Hematopoietic multipotent progenitor cell treated with erythropoietin and hydrocortisone succinate and interleukin-3 and kit ligand, for 8 days (in vitro differentiated cells): ENCODE data around the gene MAP1A.
A peak's percentile ranks its signal among the peaks of the same experiment; 100 is the strongest.

Source experiments
- DNase-seq: peaks from one replicate; pipeline ENCODE4 v3.0.0-alpha.2; 2015

MAP1A gene

DNA sequence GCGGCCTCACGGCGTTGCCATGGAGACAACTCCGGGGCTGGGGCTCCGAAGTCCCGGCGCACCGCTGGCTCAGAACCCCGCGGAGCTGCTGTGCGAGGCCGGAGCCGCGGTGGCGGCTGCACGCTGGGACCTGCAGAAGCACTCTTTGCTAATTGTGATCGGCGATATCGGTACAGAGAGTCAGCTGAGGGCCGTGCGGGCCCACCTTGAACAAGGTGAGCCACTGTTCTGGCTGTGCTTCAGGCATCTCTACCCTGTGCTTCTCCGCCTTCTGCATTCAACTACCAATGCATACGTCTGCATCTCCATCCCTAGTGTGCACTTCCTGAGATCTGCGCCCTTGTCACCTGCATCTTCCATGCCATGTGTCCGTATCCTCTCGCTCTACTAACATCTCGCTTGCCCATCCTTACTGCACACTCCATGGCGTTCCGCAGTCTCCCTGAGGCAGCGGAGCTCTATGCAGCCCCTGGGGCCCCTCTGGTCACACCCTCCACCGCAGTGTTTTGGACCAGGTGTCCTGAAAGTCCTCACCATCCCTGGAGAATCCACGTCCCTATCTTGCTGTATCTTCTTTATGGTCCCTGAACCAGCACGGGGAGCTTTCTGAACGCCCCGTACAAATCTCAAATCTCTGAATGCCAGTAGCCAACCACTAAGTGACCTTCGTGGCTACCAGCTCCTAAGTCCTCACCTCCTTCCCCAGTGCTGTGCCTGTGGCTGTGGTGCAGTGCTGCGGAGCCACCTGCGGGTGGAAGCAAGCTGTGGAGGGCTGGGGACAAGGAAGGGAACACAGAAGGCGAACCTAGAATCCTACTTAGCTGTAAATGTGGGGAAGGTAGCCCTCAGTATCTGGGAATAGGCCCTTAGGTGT lies 6.2 kb upstream of the MAP1A start:
- peak; percentile 57 for DNase-seq

- no peak for DNase-seq
Observed at GRCh38 chr15:43513550-43513949, 3.9 kb upstream of the MAP1A start.

- DNase-seq: peak; percentile 91
Observed at GRCh38 chr15:43514241-43515057, 3.0 kb upstream of the MAP1A start.

DNA sequence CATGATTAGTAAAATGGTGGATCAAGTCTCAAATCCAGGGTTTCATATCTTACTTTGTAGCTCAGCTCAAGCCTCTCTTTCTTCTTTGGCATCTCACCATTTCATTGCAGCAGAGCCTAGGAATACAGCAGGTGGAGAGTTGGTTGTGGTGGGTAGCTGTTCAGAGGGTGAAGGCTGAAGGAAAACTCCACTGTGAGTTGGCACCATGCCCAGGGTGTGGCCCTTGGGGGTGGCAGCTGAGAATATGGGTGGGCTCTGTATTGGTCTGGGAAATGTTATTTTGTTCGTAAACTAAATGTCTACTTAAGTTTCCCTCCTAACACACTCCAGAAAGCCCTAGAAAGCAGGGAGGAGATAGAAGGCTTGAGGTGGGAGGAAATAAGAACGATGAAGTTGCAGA lies 1.7 kb upstream of the MAP1A start:
- peak; percentile 14 for DNase-seq

DNA sequence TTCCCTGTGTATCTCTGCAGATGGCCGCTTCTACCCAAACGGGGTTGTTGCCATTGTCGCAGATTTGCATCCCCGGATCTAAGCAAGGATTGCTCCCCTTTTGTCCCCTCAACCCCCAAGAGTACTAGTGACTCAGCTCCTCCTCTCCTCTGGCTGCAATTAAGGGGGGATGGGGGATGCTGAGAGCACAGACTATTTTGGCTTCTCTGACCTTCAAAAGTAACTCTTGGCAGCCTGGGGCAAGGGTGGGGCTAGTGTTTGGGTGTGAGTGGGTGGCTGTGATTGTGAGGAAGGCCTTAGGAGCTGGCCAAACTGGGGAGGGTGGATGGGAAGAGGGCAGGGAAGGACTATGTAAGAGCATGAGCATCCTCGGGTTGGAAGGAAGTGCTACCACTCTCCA lies 1.2 kb upstream of the MAP1A start:
- no peak for DNase-seq

- DNase-seq: no peak
Observed at GRCh38 chr15:43516801-43517353, 531 bp upstream of the MAP1A start.

GRCh38 chr15:43518197-43518761 lies 871 bp downstream of the MAP1A start:
- no peak for DNase-seq

DNA sequence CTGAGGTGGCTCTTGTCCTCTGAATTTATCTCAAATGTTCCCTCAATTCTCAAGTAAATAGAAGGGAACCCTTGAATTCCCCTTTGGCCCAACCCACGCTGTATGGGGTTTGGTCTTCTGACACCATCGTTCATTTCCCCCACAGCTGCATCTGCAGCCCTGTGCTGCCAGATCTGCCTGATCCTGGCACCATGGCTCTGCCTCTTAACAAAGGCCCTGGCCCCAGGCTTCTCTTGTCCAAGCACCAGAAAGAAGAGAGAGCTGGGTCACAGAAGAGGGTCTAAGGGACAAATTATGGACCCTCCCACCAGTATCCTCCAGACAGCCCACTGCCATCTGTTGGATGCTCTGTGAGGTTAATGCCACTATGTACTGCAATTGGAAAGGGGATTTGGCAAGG lies 1.8 kb downstream of the MAP1A start:
- DNase-seq: no peak

- DNase-seq: no peak
Observed at GRCh38 chr15:43520138-43520537, 2.7 kb downstream of the MAP1A start.

- no peak for DNase-seq
Observed at GRCh38 chr15:43521419-43521818, 4.0 kb downstream of the MAP1A start.

- no peak for DNase-seq
Observed at GRCh38 chr15:43522247-43522646, 4.8 kb downstream of the MAP1A start.

DNA sequence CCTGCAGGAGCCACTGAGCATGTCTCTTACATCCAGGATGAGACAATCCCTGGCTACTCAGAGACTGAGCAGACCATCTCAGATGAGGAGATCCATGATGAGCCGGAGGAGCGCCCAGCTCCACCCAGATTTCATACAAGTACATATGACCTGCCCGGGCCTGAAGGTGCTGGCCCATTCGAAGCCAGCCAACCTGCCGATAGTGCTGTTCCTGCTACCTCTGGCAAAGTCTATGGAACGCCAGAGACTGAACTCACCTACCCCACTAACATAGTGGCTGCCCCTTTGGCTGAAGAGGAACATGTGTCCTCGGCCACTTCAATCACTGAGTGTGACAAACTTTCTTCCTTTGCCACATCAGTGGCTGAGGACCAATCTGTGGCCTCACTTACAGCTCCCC lies 6.2 kb downstream of the MAP1A start:
- DNase-seq: no peak

DNA sequence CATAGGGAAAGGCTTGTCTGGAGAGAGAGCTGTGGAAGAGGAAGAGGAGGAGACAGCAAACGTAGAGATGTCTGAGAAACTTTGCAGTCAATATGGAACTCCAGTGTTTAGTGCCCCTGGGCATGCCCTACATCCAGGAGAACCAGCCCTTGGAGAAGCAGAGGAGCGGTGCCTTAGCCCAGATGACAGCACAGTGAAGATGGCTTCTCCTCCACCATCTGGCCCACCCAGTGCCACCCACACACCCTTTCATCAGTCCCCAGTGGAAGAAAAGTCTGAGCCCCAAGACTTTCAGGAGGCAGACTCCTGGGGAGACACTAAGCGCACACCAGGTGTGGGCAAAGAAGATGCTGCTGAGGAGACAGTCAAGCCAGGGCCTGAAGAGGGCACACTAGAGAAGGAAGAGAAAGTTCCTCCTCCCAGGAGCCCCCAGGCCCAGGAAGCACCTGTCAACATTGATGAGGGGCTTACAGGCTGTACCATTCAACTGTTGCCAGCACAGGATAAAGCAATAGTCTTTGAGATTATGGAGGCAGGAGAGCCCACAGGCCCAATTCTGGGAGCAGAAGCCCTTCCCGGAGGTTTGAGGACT lies 6.9 kb downstream of the MAP1A start:
- no peak for DNase-seq

- DNase-seq: no peak
Observed at GRCh38 chr15:43525131-43525530, 7.7 kb downstream of the MAP1A start.

- no peak for DNase-seq
Observed at GRCh38 chr15:43526261-43526930, 9.0 kb downstream of the MAP1A start.

- no peak for DNase-seq
Observed at GRCh38 chr15:43527016-43527801, 9.8 kb downstream of the MAP1A start.

DNA sequence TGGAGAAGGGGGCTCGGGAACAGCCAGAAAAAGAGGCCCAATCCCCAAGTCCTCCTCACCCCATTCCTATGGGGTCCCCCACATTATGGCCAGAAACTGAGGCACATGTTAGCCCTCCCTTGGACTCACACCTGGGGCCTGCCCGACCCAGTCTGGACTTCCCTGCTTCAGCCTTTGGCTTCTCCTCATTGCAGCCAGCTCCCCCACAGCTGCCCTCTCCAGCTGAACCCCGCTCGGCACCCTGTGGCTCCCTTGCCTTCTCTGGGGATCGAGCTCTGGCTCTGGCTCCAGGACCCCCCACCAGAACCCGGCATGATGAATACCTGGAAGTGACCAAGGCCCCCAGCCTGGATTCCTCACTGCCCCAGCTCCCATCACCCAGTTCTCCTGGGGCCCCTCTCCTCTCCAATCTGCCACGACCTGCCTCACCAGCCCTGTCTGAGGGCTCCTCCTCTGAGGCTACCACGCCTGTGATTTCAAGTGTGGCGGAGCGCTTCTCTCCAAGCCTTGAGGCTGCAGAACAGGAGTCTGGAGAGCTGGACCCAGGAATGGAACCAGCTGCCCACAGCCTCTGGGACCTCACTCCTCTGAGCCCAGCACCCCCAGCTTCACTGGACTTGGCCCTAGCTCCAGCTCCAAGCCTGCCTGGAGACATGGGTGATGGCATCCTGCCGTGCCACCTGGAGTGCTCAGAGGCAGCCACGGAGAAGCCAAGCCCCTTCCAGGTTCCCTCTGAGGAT lies 10.6 kb downstream of the MAP1A start:
- DNase-seq: no peak

- no peak for DNase-seq
Observed at GRCh38 chr15:43528542-43529007, 11.2 kb downstream of the MAP1A start.

DNA sequence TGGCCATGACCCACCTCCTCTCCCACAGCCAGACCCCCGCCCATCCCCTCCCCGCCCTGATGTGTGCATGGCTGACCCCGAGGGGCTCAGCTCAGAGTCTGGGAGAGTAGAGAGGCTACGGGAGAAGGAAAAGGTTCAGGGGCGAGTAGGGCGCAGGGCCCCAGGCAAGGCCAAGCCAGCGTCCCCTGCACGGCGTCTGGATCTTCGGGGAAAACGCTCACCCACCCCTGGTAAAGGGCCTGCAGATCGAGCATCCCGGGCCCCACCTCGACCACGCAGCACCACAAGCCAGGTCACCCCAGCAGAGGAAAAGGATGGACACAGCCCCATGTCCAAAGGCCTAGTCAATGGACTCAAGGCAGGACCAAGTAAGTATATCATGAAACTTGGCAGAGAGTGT lies 11.7 kb downstream of the MAP1A start:
- DNase-seq: no peak

- DNase-seq: no peak
Observed at GRCh38 chr15:43529587-43530345, 12.4 kb downstream of the MAP1A start.
